Spleen (tissue), 11 donors: ENCODE results near the gene NUFIP2. TPM values are rescaled to one million over a fixed set of nuclear protein-coding genes. Genes with fewer than 3 reads are reported as not detected.
"Not testable (repeated sequence)": the region's sequence is repeated elsewhere in the genome, so short reads cannot be mapped to it uniquely, and the experiment has no call there.

ENCODE experiments used
- DNase-seq: peaks from one replicate; pipeline ENCODE4 v3.0.0-alpha.2; 2020
- H3K27ac ChIP-seq, 8 donors: fragments of 200-600 bp; sonication (generic) in 7 of 8; 1 replicate in 4 of 8; 2 replicates in 4 of 8; pipeline versions ENCODE4 v1.5.0 to v1.8.0; 2016 to 2021; ENCODE audit warnings: inconsistent platforms in 4 of 8, mild to moderate bottlenecking in 4 of 8, moderate library complexity in 1 of 8
- H3K27me3 ChIP-seq, 7 donors: fragments of 200-600 bp; sonication (generic) in 6 of 7; replicated peaks in 1 of 7; 1 replicate in 4 of 7; 2 replicates in 3 of 7; pipeline versions ENCODE4 v1.5.0 to v1.8.0; 2016 to 2021; ENCODE audit warnings: inconsistent platforms in 3 of 7, mild to moderate bottlenecking in 1 of 7
- H3K36me3 ChIP-seq, 6 donors: fragments of 200-600 bp; sonication (generic) in 5 of 6; 1 replicate in 4 of 6; 2 replicates in 2 of 6; pipeline versions ENCODE4 v1.5.0 to v1.8.0; 2016 to 2021; ENCODE audit warnings: inconsistent platforms in 2 of 6
- H3K4me1 ChIP-seq, 6 donors: fragments of 200-600 bp; sonication (generic) in 5 of 6; 1 replicate in 3 of 6; 2 replicates in 3 of 6; pipeline versions ENCODE4 v1.5.0 to v1.8.0; 2016 to 2021; ENCODE audit warnings: inconsistent platforms in 3 of 6
- H3K4me3 ChIP-seq, 8 donors: fragments of 200-600 bp; sonication (generic) in 7 of 8; 1 replicate in 4 of 8; 2 replicates in 4 of 8; pipeline versions ENCODE4 v1.5.0 to v1.8.0; 2016 to 2021; ENCODE audit warnings: inconsistent platforms in 4 of 8, mild to moderate bottlenecking in 4 of 8, moderate library complexity in 2 of 8
- H3K9me3 ChIP-seq, 8 donors: fragments of 200-600 bp; sonication (generic) in 7 of 8; 1 replicate in 4 of 8; 2 replicates in 4 of 8; pipeline versions ENCODE4 v1.5.0 to v1.8.0; 2016 to 2021; ENCODE audit warnings: inconsistent platforms in 4 of 8
- POLR2A ChIP-seq, 3 donors: fragments of 450-650 bp; IDR thresholded peaks; one replicate each; pipeline ENCODE4 v1.5.1; 2017; ENCODE audit warnings: antibody characterized with exemption in 3 of 3, mild to moderate bottlenecking in 1 of 3
- POLR2AphosphoS5 ChIP-seq, 3 donors: sonication (generic); formaldehyde crosslinking; IDR thresholded peaks; one replicate each; pipeline ENCODE4 v1.5.1; 2017; ENCODE audit warnings: antibody characterized with exemption in 3 of 3
- WGBS, 5 donors: extraction: QIAGEN DNeasy Blood & Tissue Kit in 3 of 5; methylation state at CpG; one replicate each; pipeline versions ENCODE4 v1.1.5 to v1.1.7; 2013 to 2018; 5-methylcytosine and 5-hydroxymethylcytosine counted together
- intact Hi-C: fragments of 100-400 bp; cut with DNase I; formaldehyde crosslinking; loops from one replicate; pipeline ENCODE4 v1.15.0; 2023; ENCODE audit warnings: low total_unique reads
- polyA plus RNA-seq, 3 donors: library from polyadenylated mRNA; stranded (reverse); fragments of 200-250 nt; gene quantifications; one replicate each; pipeline ENCODE4 v1.2.1, GENCODE V29; 2013
- total RNA-seq, 7 donors: library from RNA; depleted of rRNA in 3 of 7; stranded (reverse); fragments of >200 nt in 3 of 7; fragmentation: NEBNext Ultra II Directional in 4 of 7; extraction: Animal tissue kit (Norgen Biotek cat#: 25700) in 4 of 7; gene quantifications; one replicate each; pipeline versions ENCODE4 v1.1.0 to v1.2.1, GENCODE V29; 2016 to 2021
- TF ChIP-seq, protein P1 (sequence below), 11 experiments: fragments of 200-600 bp in 7 of 11; fragments of 450-650 bp in 4 of 11; sonication (generic) in 4 of 11; IDR thresholded peaks in 8 of 11; conservative IDR thresholded peaks in 3 of 11; 1 replicate in 7 of 11; 2 replicates in 4 of 11; pipeline versions ENCODE4 v1.4.0 to v1.8.0; 2016 to 2021; ENCODE audit warnings: antibody characterized with exemption in 11 of 11, inconsistent platforms in 4 of 11, mild to moderate bottlenecking in 1 of 11
- donor health status: healthy with polysubstance abuse.
- donor health status: DM: no; HTN: no; CAD: no; lungs with moderate emphysema.
- donor health status: DM: no; HTN: no; CAD: no.
- donor health status: Bipolar disorder and iron deficiency.
- donor health status: healthy.
- donor health status: DM: no; HTN: no; CAD: no.
- donor health status: DM: yes; HTN: yes; CAD: no.

NUFIP2 gene
- total and polyA plus RNA-seq, 10 donors = 8.7 to 68.4 (median 54.9) TPM

DNA sequence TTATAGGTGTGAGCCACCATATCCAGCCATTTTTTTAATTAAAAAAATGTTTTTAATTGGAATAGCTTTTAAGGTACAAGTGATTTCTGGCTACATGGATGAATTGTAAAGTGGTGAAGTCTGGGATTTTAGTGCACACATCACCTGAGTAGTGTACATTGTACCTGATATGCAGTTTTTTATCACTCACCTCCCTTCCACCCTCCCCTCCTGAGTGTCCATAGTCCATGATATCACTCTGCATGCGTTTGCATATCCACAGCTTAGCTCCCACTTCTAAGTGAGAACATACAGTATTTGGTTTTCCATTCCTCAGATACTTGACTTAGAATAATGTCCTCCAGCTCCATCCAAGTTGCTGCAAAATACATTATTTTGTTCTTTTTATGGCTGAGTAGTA, 60.6 kb downstream of the NUFIP2 start:
- Histone ChIP-seq H3K4me1 (peaks cover 0 to 7% (median 0%) of the 10 kb centered on the region in 6 donors), H3K27ac (no peak overlapping the region), H3K9me3 (no peaks in the 10 kb centered on the region), H3K27me3 (no peaks in the 10 kb centered on the region), H3K36me3 (no peaks in the 10 kb centered on the region), H3K4me3 (no peak overlapping the region)
- no peak for DNase-seq
- TF ChIP-seq POLR2A (IDR thresholded peaks at IDR 0.05) (no peak), POLR2AphosphoS5 (IDR thresholded peaks at IDR 0.05) (no peak)
- TF ChIP-seq, protein P1, sequence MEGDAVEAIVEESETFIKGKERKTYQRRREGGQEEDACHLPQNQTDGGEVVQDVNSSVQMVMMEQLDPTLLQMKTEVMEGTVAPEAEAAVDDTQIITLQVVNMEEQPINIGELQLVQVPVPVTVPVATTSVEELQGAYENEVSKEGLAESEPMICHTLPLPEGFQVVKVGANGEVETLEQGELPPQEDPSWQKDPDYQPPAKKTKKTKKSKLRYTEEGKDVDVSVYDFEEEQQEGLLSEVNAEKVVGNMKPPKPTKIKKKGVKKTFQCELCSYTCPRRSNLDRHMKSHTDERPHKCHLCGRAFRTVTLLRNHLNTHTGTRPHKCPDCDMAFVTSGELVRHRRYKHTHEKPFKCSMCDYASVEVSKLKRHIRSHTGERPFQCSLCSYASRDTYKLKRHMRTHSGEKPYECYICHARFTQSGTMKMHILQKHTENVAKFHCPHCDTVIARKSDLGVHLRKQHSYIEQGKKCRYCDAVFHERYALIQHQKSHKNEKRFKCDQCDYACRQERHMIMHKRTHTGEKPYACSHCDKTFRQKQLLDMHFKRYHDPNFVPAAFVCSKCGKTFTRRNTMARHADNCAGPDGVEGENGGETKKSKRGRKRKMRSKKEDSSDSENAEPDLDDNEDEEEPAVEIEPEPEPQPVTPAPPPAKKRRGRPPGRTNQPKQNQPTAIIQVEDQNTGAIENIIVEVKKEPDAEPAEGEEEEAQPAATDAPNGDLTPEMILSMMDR (IDR thresholded peaks at IDR 0.05 in 8 of 11, conservative IDR thresholded peaks at IDR 0.05 in 3 of 11) = no peak
- intact Hi-C loops = no loop called here
- 88 to 100% (median 93%) methylated on average over 1 of the region's 1 CpG for WGBS, 5 donors

DNA sequence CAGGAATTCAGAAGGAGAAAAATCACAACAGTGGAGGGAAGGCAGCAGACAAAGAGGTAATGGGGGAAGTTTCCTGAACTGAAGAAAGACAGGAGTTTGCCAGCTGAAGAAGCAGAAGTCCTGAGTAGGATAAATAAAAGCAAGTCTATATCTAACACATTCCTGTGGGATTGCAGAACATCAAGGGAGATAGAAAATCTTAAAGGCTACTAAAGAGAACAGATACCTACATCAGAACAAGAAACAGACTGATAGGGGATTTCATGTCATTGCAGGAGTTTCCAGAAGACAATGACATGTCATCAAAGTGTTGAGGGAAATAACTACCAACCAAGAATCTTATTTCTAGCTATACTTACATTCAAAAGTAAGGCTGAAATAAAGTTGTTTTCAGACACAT, 68.6 kb downstream of the NUFIP2 start:
- Histone ChIP-seq H3K27ac (no peak overlapping the region), H3K4me1 (no peaks in the 10 kb centered on the region), H3K27me3 (no peaks in the 10 kb centered on the region), H3K36me3 (no peaks in the 10 kb centered on the region), H3K4me3 (no peak overlapping the region), H3K9me3 (no peaks in the 10 kb centered on the region)
- intact Hi-C loops = no loop called here
- no peak for DNase-seq
- TF ChIP-seq POLR2A (IDR thresholded peaks at IDR 0.05) (no peak), POLR2AphosphoS5 (IDR thresholded peaks at IDR 0.05) (no peak)
- TF ChIP-seq, protein P1 (IDR thresholded peaks at IDR 0.05 in 8 of 11, conservative IDR thresholded peaks at IDR 0.05 in 3 of 11) = no peak

GRCh38 chr17:29221338-29221737, 72.6 kb downstream of the NUFIP2 start:
- DNase-seq, H3K36me3 ChIP-seq, H3K4me3 ChIP-seq, H3K27me3 ChIP-seq, H3K4me1 ChIP-seq, H3K9me3 ChIP-seq, H3K27ac ChIP-seq, intact Hi-C loops: not testable (repeated sequence)
- 93 to 98% (median 95%) methylated on average over 10 to 11 of the region's 11 CpGs for WGBS, 5 donors

GRCh38 chr17:29219378-29220047, 74.4 kb downstream of the NUFIP2 start:
- peak; percentile 81 for DNase-seq
- no peaks in the 10 kb centered on the region for H3K36me3 ChIP-seq
- peaks cover 0 to 6% (median 0%) of the 10 kb centered on the region in 7 donors for H3K27me3 ChIP-seq
- WGBS, 5 donors = 18 to 24% (median 18%) methylated on average over 14 of the region's 14 CpGs
- no peak overlapping the region for H3K4me3 ChIP-seq
- no peaks in the 10 kb centered on the region for H3K9me3 ChIP-seq
- intact Hi-C loops = loop anchor here (5.0 kb wide), 1 partner anchor 72 kb away; no protein-coding TSS in a partner anchor
- TF ChIP-seq POLR2A (IDR thresholded peaks at IDR 0.05) = no peak
- TF ChIP-seq, protein P1 (IDR thresholded peaks at IDR 0.05 in 8 of 11, conservative IDR thresholded peaks at IDR 0.05 in 3 of 11) = peak; percentile 74 to 96 (median 93)
- peaks cover 0 to 10% (median 8%) of the 10 kb centered on the region in 6 donors for H3K4me1 ChIP-seq
- no peak overlapping the region for H3K27ac ChIP-seq
